ENCODE measurements around the gene MATN4.

MATN4 gene

GRCh38 chr20:45248609-45249008 is 59.5 kb downstream of the MATN4 start:
- DNase-seq (ENCODE audit: low read depth) = no peak

GRCh38 chr20:45247865-45248264 is 60.2 kb downstream of the MATN4 start:
- DNase-seq (ENCODE audit: low read depth) = no peak

- no peak for DNase-seq (ENCODE audit: low read depth)
Observed at GRCh38 chr20:45246109-45246508, 62.0 kb downstream of the MATN4 start.
